GM23338 (cell line): ENCODE results near the gene ENDOV. TPM values are rescaled to one million over a fixed set of nuclear protein-coding genes. Genes with fewer than 3 reads are reported as not detected.

Experiments used
- ATAC-seq: fragments of 200-7000 bp; cut with Tn5 transposase; 3 replicates; pipeline ENCODE4 v1.9.1; 2020
- DNase-seq: peaks from one replicate; pipeline ENCODE4 v3.0.0-alpha.2; 2015; ENCODE audit warnings: low spot score
- H2AFZ ChIP-seq: fragments of 200-600 bp; sonication (generic); 2 replicates; pipeline ENCODE4 v1.8.0; 2016; ENCODE audit warnings: antibody characterized with exemption, mild to moderate bottlenecking, moderate library complexity
- H3F3A ChIP-seq: fragments of 200-600 bp; sonication (generic); replicated peaks from 2 replicates; pipeline ENCODE4 v1.8.0; 2017; ENCODE audit warnings: antibody characterized with exemption, mixed run types, low read depth
- H3K27ac ChIP-seq: fragments of 200-600 bp; sonication (generic); 2 replicates; pipeline ENCODE4 v1.6.1; 2016; ENCODE audit warnings: low read depth
- H3K27me3 ChIP-seq: fragments of 200-600 bp; sonication (generic); 2 replicates; pipeline ENCODE4 v1.8.0; 2016; ENCODE audit warnings: mild to moderate bottlenecking, mixed run types, moderate library complexity; ENCODE audit not compliant: insufficient read depth
- H3K36me3 ChIP-seq: fragments of 200-600 bp; sonication (generic); 2 replicates; pipeline ENCODE4 v1.8.0; 2016; ENCODE audit warnings: mild to moderate bottlenecking; ENCODE audit not compliant: insufficient read depth
- H3K4me1 ChIP-seq: fragments of 200-600 bp; sonication (generic); 2 replicates; pipeline ENCODE4 v1.8.0; 2016; ENCODE audit warnings: mild to moderate bottlenecking, moderate library complexity; ENCODE audit not compliant: insufficient read depth
- H3K4me2 ChIP-seq: fragments of 200-600 bp; sonication (generic); 2 replicates; pipeline ENCODE4 v1.7.1; 2017; ENCODE audit warnings: mixed run types
- H3K4me3 ChIP-seq: fragments of 200-600 bp; sonication (generic); 2 replicates; pipeline ENCODE4 v1.6.1; 2016; ENCODE audit warnings: mixed run types
- H3K79me2 ChIP-seq: fragments of 200-600 bp; sonication (generic); replicated peaks from 2 replicates; pipeline ENCODE4 v1.8.0; 2017; ENCODE audit warnings: mild to moderate bottlenecking; ENCODE audit not compliant: insufficient read depth
- H3K9me2 ChIP-seq: fragments of 200-600 bp; sonication (generic); 2 replicates; pipeline ENCODE4 v1.8.0; 2017; ENCODE audit not compliant: insufficient read depth
- H4K20me1 ChIP-seq: fragments of 200-600 bp; sonication (generic); replicated peaks from 2 replicates; pipeline ENCODE4 v1.8.0; 2017; ENCODE audit warnings: mild to moderate bottlenecking; ENCODE audit not compliant: insufficient read depth
- H3K27ac Mint-ChIP-seq: 2 replicates; pipeline ENCODE4 v1.8.0; 2020; ENCODE audit warnings: inconsistent platforms, mild to moderate bottlenecking, moderate library complexity, mixed read lengths
- H3K27me3 Mint-ChIP-seq: 3 replicates; pipeline ENCODE4 v1.8.0; 2022; ENCODE audit warnings: low read depth, mild to moderate bottlenecking, moderate library complexity, mixed read lengths, inconsistent platforms; ENCODE audit not compliant: insufficient read depth, poor library complexity
- H3K36me3 Mint-ChIP-seq: 3 replicates; pipeline ENCODE4 v1.8.0; 2021; ENCODE audit warnings: low read depth, mild to moderate bottlenecking, inconsistent platforms, moderate library complexity, mixed read lengths
- H3K4me1 Mint-ChIP-seq: 3 replicates; pipeline ENCODE4 v1.8.0; 2020; ENCODE audit warnings: mild to moderate bottlenecking, inconsistent platforms, mixed read lengths
- H3K4me3 Mint-ChIP-seq: 3 replicates; pipeline ENCODE4 v1.8.0; 2021; ENCODE audit warnings: moderate library complexity, mild to moderate bottlenecking, inconsistent platforms, mixed read lengths
- H3K9me3 Mint-ChIP-seq: 3 replicates; pipeline ENCODE4 v1.8.0; 2020; ENCODE audit warnings: moderate library complexity, mild to moderate bottlenecking, inconsistent platforms, mixed read lengths
- CREB1 ChIP-seq: fragments of 250-450 bp; sonication (Bioruptor Pico); IDR thresholded peaks from 2 replicates; pipeline ENCODE4 v1.5.0; 2020; ENCODE audit warnings: low read depth, mild to moderate bottlenecking, moderate library complexity
- ETS1 ChIP-seq: IDR thresholded peaks from 2 replicates; pipeline ENCODE4 v1.6.1; 2016; ENCODE audit warnings: antibody characterized with exemption
- EZH2phosphoT487 ChIP-seq: fragments of 200-600 bp; sonication (generic); IDR thresholded peaks from one replicate; pipeline ENCODE4 v1.8.1; 2018; ENCODE audit warnings: antibody characterized with exemption; ENCODE audit not compliant: unreplicated experiment
- STAT1 ChIP-seq: IDR thresholded peaks from one replicate; pipeline ENCODE4 v1.6.1; 2016; ENCODE audit warnings: antibody characterized with exemption; ENCODE audit not compliant: unreplicated experiment
- ZNF331 ChIP-seq: fragments of 250-450 bp; sonication (Bioruptor Pico); IDR thresholded peaks from 2 replicates; pipeline ENCODE4 v1.5.0; 2020; ENCODE audit warnings: low read depth, mild to moderate bottlenecking, moderate library complexity
- ZNF462 ChIP-seq: fragments of 250-450 bp; sonication (Bioruptor Pico); IDR thresholded peaks from 2 replicates; pipeline ENCODE4 v1.5.0; 2020; ENCODE audit warnings: mild to moderate bottlenecking, moderate library complexity
- polyA plus RNA-seq: library from polyadenylated mRNA; unstranded; fragments of >200 nt; fragmentation: Nextera tagmentation; extraction: Ambion mirVana; gene quantifications from 2 replicates; pipeline ENCODE4 v1.2.1, GENCODE V29; 2016
- total RNA-seq: library from RNA; depleted of rRNA; stranded (reverse); fragments of >200 nt; shearing (Covaris generic); gene quantifications from 2 replicates; pipeline ENCODE4 v1.2.3, GENCODE V29; 2014
- TF ChIP-seq, protein P1 (sequence below): IDR thresholded peaks from one replicate; pipeline ENCODE4 v1.6.1; 2018; ENCODE audit warnings: antibody characterized with exemption; ENCODE audit not compliant: unreplicated experiment
- TF ChIP-seq, protein P2 (sequence below), 2 experiments: fragments of 200-600 bp in 1 of 2; sonication (generic) in 1 of 2; conservative IDR thresholded peaks; 2 replicates each; pipeline versions ENCODE4 v1.5.1 to v1.6.1; 2016 to 2017; ENCODE audit warnings: antibody characterized with exemption in 2 of 2, low read depth in 2 of 2, mild to moderate bottlenecking in 2 of 2, moderate library complexity in 1 of 2

The ENDOV gene
- total and polyA plus RNA-seq, 2 experiments from 2014 or later: 11.5 to 16.1 TPM

- TF ChIP-seq, protein P1, sequence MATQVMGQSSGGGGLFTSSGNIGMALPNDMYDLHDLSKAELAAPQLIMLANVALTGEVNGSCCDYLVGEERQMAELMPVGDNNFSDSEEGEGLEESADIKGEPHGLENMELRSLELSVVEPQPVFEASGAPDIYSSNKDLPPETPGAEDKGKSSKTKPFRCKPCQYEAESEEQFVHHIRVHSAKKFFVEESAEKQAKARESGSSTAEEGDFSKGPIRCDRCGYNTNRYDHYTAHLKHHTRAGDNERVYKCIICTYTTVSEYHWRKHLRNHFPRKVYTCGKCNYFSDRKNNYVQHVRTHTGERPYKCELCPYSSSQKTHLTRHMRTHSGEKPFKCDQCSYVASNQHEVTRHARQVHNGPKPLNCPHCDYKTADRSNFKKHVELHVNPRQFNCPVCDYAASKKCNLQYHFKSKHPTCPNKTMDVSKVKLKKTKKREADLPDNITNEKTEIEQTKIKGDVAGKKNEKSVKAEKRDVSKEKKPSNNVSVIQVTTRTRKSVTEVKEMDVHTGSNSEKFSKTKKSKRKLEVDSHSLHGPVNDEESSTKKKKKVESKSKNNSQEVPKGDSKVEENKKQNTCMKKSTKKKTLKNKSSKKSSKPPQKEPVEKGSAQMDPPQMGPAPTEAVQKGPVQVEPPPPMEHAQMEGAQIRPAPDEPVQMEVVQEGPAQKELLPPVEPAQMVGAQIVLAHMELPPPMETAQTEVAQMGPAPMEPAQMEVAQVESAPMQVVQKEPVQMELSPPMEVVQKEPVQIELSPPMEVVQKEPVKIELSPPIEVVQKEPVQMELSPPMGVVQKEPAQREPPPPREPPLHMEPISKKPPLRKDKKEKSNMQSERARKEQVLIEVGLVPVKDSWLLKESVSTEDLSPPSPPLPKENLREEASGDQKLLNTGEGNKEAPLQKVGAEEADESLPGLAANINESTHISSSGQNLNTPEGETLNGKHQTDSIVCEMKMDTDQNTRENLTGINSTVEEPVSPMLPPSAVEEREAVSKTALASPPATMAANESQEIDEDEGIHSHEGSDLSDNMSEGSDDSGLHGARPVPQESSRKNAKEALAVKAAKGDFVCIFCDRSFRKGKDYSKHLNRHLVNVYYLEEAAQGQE: no peak
- TF ChIP-seq ZNF331 (CRISPR knock-in tag) (no peak), CREB1 (CRISPR knock-in tag) (no peak)
- TF ChIP-seq, protein P2, sequence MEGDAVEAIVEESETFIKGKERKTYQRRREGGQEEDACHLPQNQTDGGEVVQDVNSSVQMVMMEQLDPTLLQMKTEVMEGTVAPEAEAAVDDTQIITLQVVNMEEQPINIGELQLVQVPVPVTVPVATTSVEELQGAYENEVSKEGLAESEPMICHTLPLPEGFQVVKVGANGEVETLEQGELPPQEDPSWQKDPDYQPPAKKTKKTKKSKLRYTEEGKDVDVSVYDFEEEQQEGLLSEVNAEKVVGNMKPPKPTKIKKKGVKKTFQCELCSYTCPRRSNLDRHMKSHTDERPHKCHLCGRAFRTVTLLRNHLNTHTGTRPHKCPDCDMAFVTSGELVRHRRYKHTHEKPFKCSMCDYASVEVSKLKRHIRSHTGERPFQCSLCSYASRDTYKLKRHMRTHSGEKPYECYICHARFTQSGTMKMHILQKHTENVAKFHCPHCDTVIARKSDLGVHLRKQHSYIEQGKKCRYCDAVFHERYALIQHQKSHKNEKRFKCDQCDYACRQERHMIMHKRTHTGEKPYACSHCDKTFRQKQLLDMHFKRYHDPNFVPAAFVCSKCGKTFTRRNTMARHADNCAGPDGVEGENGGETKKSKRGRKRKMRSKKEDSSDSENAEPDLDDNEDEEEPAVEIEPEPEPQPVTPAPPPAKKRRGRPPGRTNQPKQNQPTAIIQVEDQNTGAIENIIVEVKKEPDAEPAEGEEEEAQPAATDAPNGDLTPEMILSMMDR (conservative IDR thresholded peaks at IDR 0.05; ENCODE audit: low read depth in 2 of 2): no peak
Observed at GRCh38 chr17:80451104-80451775, 36.3 kb downstream of the ENDOV start (continued).

DNA sequence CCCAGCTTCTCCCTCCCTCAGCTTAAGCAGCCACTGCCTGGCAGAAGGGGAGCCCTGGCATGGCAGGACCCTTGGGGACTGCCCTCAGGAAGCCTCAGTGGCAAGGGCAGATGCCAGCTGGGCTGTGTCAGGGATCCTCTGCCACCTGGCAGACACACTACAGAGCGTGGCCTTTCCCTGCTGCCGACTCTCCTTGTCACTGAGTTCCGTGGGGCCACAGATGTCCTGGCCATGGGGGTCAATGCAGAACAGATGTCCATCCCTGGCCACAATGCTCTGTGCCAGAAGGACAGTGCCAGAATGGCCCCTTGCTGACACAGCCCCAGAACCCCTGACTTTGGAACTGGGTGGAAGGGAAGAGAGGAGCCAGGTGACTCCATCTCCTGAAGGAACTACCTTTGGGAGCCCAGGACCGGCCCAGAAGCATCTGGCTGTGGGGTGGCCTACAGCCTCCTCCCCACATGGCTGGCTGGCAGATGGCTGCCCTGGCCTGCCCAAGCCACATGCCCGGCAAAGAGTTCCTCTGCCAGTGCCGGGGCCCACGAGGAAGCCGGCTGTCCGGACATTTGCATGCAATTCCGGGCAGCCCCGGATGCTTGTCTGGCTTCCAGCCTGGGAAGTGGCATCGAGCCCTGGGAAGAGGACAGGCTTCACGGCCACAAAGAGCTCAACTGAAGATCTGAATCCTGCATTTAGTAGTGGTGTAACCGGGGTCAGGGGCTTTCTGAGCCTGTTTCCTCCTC is 37.4 kb downstream of the ENDOV start:
- no peak overlapping the region for H2AFZ ChIP-seq
- TF ChIP-seq EZH2phosphoT487: no peak
- no peak for TF ChIP-seq STAT1
- no peak for TF ChIP-seq ZNF462 (CRISPR knock-in tag)
- TF ChIP-seq ETS1: no peak

More for the DNA sequence above, 37.4 kb downstream of the ENDOV start:
- Mint-ChIP-seq H3K27ac (no peak overlapping the region), H3K36me3 (no peaks in the 10 kb centered on the region; the same call in 2 of the 3 replicates), H3K9me3 (peaks cover 3% of the 10 kb centered on the region), H3K4me1 (peaks cover 10% of the 10 kb centered on the region), H3K27me3 (peaks cover 22% of the 10 kb centered on the region), H3K4me3 (no peak overlapping the region; the same call in 2 of the 3 replicates)
- ATAC-seq (no peak), DNase-seq (no peak)
- Histone ChIP-seq H3K36me3 (no peaks in the 10 kb centered on the region), H4K20me1 (no peaks in the 10 kb centered on the region), H3K4me1 (peaks cover 4% of the 10 kb centered on the region; the same call in 1 of the 2 replicates), H3K9me2 (no peaks in the 10 kb centered on the region), H3F3A (0 out of 2 replicates have a peak, but pooled peaks cover 4% of the 10 kb centered on the region), H3K4me2 (no peak overlapping the region), H3K27me3 (no peaks in the 10 kb centered on the region), H3K79me2 (no peaks in the 10 kb centered on the region), H3K4me3 (no peak overlapping the region), H3K27ac (no peak overlapping the region)
